H9 (cell line): ENCODE data around the gene NBEAL2. TPM values are rescaled to one million over a fixed set of nuclear protein-coding genes. Genes with fewer than 3 reads are reported as not detected.

Experiments
- DNase-seq: peaks from one replicate; pipeline ENCODE4 v3.0.0-alpha.2; 2017
- H2AFZ ChIP-seq: one replicate; pipeline ENCODE4 v1.6.1; 2013; ENCODE audit warnings: mild to moderate bottlenecking, low read length, control low read depth, moderate library complexity
- H2AK5ac ChIP-seq: 2 replicates; pipeline ENCODE4 v1.6.1; 2013; ENCODE audit warnings: low read length, control low read depth, mixed read lengths; ENCODE audit not compliant: insufficient read length
- H2BK120ac ChIP-seq: one replicate; pipeline ENCODE4 v1.6.1; 2013; ENCODE audit warnings: low read depth, mild to moderate bottlenecking, low read length, control low read depth, inconsistent platforms; ENCODE audit not compliant: poor library complexity, severe bottlenecking
- H2BK12ac ChIP-seq: 2 replicates; pipeline ENCODE4 v1.6.1; 2013; ENCODE audit warnings: low read length, control low read depth, mixed read lengths, low read depth; ENCODE audit not compliant: insufficient read length
- H2BK15ac ChIP-seq: 2 replicates; pipeline ENCODE4 v1.6.1; 2013; ENCODE audit warnings: low read depth, low read length, control low read depth
- H2BK20ac ChIP-seq: one replicate; pipeline ENCODE4 v1.6.1; 2013; ENCODE audit warnings: low read depth, mild to moderate bottlenecking, low read length, control low read depth, inconsistent platforms; ENCODE audit not compliant: poor library complexity, severe bottlenecking
- H2BK5ac ChIP-seq: 2 replicates; pipeline ENCODE4 v1.6.1; 2013; ENCODE audit warnings: low read length, control low read depth, mixed read lengths; ENCODE audit not compliant: insufficient read length
- H3K14ac ChIP-seq: 2 replicates; pipeline ENCODE4 v1.6.1; 2013; ENCODE audit warnings: low read length, control low read depth; ENCODE audit not compliant: insufficient read depth
- H3K18ac ChIP-seq: 2 replicates; pipeline ENCODE4 v1.6.1; 2013; ENCODE audit warnings: low read depth, mild to moderate bottlenecking, mixed read lengths, low read length, control low read depth; ENCODE audit not compliant: insufficient read length
- H3K23ac ChIP-seq: 2 replicates; pipeline ENCODE4 v1.6.1; 2013; ENCODE audit warnings: low read length, control low read depth, mixed read lengths, low read depth; ENCODE audit not compliant: insufficient read length
- H3K23me2 ChIP-seq: 2 replicates; pipeline ENCODE4 v1.6.1; 2013; ENCODE audit warnings: low read depth, mild to moderate bottlenecking, mixed read lengths, low read length, control low read depth; ENCODE audit not compliant: insufficient read length, poor library complexity, severe bottlenecking
- H3K27ac ChIP-seq: 2 replicates; pipeline ENCODE4 v1.5.1; 2013; ENCODE audit warnings: low read length, control low read depth, mixed read lengths, low read depth; ENCODE audit not compliant: insufficient read length
- H3K27me3 ChIP-seq: 2 replicates; pipeline ENCODE4 v1.6.1; 2013; ENCODE audit warnings: low read length, control low read depth, inconsistent platforms; ENCODE audit not compliant: insufficient read depth
- H3K4ac ChIP-seq: 2 replicates; pipeline ENCODE4 v1.6.1; 2013; ENCODE audit warnings: low read depth, mild to moderate bottlenecking, control low read depth, inconsistent platforms, low read length, moderate library complexity
- H3K4me1 ChIP-seq: 2 replicates; pipeline ENCODE4 v1.6.1; 2013; ENCODE audit warnings: low read length, control low read depth, inconsistent platforms; ENCODE audit not compliant: insufficient read depth
- H3K4me2 ChIP-seq: 2 replicates; pipeline ENCODE4 v1.6.1; 2013; ENCODE audit warnings: low read length, control low read depth, mixed read lengths; ENCODE audit not compliant: insufficient read length, insufficient read depth
- H3K56ac ChIP-seq: 2 replicates; pipeline ENCODE4 v1.6.1; 2013; ENCODE audit warnings: low read depth, mild to moderate bottlenecking, mixed read lengths, low read length, control low read depth; ENCODE audit not compliant: insufficient read length
- H3K79me1 ChIP-seq: 2 replicates; pipeline ENCODE4 v1.6.1; 2013; ENCODE audit warnings: low read depth, mild to moderate bottlenecking, moderate library complexity, low read length, control low read depth, inconsistent platforms; ENCODE audit not compliant: insufficient read depth, poor library complexity, severe bottlenecking
- H3K79me2 ChIP-seq: 2 replicates; pipeline ENCODE4 v1.6.1; 2013; ENCODE audit warnings: low read length, control low read depth, inconsistent platforms; ENCODE audit not compliant: insufficient read depth
- H3K9ac ChIP-seq: 2 replicates; pipeline ENCODE4 v1.6.1; 2013; ENCODE audit warnings: low read length, control low read depth, mixed read lengths; ENCODE audit not compliant: insufficient read length; ENCODE audit errors: extremely low read depth
- H3K9me3 ChIP-seq: one replicate; pipeline ENCODE4 v1.6.1; 2013; ENCODE audit warnings: low read depth, low read length, inconsistent platforms; ENCODE audit not compliant: control insufficient read depth
- H3T11ph ChIP-seq: one replicate; pipeline ENCODE4 v1.6.1; 2013; ENCODE audit warnings: mild to moderate bottlenecking, low read length, control low read depth, inconsistent platforms
- H4K20me1 ChIP-seq: one replicate; pipeline ENCODE4 v1.6.1; 2013; ENCODE audit not compliant: control insufficient read depth, insufficient read length, insufficient read depth
- H4K5ac ChIP-seq: 2 replicates; pipeline ENCODE4 v1.6.1; 2013; ENCODE audit warnings: low read depth, mild to moderate bottlenecking, mixed read lengths, low read length, control low read depth; ENCODE audit not compliant: insufficient read length
- H4K8ac ChIP-seq: replicated peaks from 2 replicates; pipeline ENCODE4 v1.6.1; 2013; ENCODE audit warnings: low read length, control low read depth, mixed read lengths, low read depth; ENCODE audit not compliant: insufficient read length
- H4K91ac ChIP-seq: 2 replicates; pipeline ENCODE4 v1.6.1; 2013; ENCODE audit warnings: low read depth, mild to moderate bottlenecking, moderate library complexity, mixed read lengths, low read length, control low read depth; ENCODE audit not compliant: insufficient read length
- H3K27ac Mint-ChIP-seq, 3 experiments: 2 replicates in 2 of 3; 3 replicates in 1 of 3; pipeline ENCODE4 v1.8.0; 2020 to 2021; ENCODE audit warnings: mixed read lengths in 3 of 3, mild to moderate bottlenecking in 1 of 3, moderate library complexity in 1 of 3
- H3K27me3 Mint-ChIP-seq: 2 replicates; pipeline ENCODE4 v1.8.0; 2021; ENCODE audit warnings: low read depth, mild to moderate bottlenecking, moderate library complexity, mixed read lengths
- H3K36me3 Mint-ChIP-seq, 3 experiments: 2 replicates in 2 of 3; 3 replicates in 1 of 3; pipeline ENCODE4 v1.8.0; 2020 to 2021; ENCODE audit warnings: low read depth in 3 of 3, mixed read lengths in 3 of 3; ENCODE audit not compliant: insufficient read depth in 1 of 3
- H3K4me1 Mint-ChIP-seq, 2 experiments: 2 replicates each; pipeline ENCODE4 v1.8.0; 2020; ENCODE audit warnings: mixed read lengths in 2 of 2
- H3K4me3 Mint-ChIP-seq, 2 experiments: 2 replicates in 1 of 2; 3 replicates in 1 of 2; pipeline ENCODE4 v1.8.0; 2020 to 2021; ENCODE audit warnings: mild to moderate bottlenecking in 2 of 2, mixed read lengths in 2 of 2, moderate library complexity in 1 of 2
- H3K9me3 Mint-ChIP-seq, 2 experiments: 2 replicates in 1 of 2; 3 replicates in 1 of 2; pipeline ENCODE4 v1.8.0; 2020; ENCODE audit warnings: mild to moderate bottlenecking in 2 of 2, mixed read lengths in 2 of 2, moderate library complexity in 1 of 2
- CTCF ChIP-seq: fragments of 200-600 bp; sonication (generic); conservative IDR thresholded peaks from 3 replicates; pipeline ENCODE4 v1.8.0; 2021; ENCODE audit warnings: antibody characterized with exemption, mild to moderate bottlenecking
- WGBS: extraction: QIAGEN DNeasy Blood & Tissue Kit; methylation state at CpG from one replicate; pipeline ENCODE4 v1.1.7; 2013; ENCODE audit warnings: missing lambda C conversion rate, low lambda C conversion rate, mixed read lengths; ENCODE audit not compliant: insufficient read length; ENCODE audit errors: extremely low coverage; 5-methylcytosine and 5-hydroxymethylcytosine counted together
- total RNA-seq: library from RNA; stranded (reverse); gene quantifications from 2 replicates; pipeline ENCODE4 v1.2.1, GENCODE V29; 2021

NBEAL2 gene
- total RNA-seq, 1 experiment from 2014 or later = 52.1 TPM

- no peak overlapping the region for H3K4me2 ChIP-seq
- no peaks in the 10 kb centered on the region for H3K79me2 ChIP-seq
- H3K79me1 ChIP-seq = no peaks in the 10 kb centered on the region
- no peak overlapping the region for H2BK5ac ChIP-seq
- H2BK12ac ChIP-seq = no peak overlapping the region
- H4K5ac ChIP-seq = no peak overlapping the region
- no peak overlapping the region for H3K9ac ChIP-seq
- no peaks in the 10 kb centered on the region for H3K27me3 ChIP-seq
- H2AFZ ChIP-seq = no peak overlapping the region
- H3T11ph ChIP-seq = no peak overlapping the region
- H4K91ac ChIP-seq = no peak overlapping the region
- no peak overlapping the region for H3K56ac ChIP-seq
- H2BK120ac ChIP-seq = no peak overlapping the region
- no peaks in the 10 kb centered on the region for H3K9me3 ChIP-seq
- Mint-ChIP-seq H3K9me3 (no peaks in the 10 kb centered on the region), H3K36me3 (peaks cover 5 to 23% (median 22%) of the 10 kb centered on the region in 3 experiments; a peak in 6 of 7 replicates), H3K4me3 (no peak overlapping the region), H3K27ac (no peak overlapping the region; a peak in 2 of 7 replicates), H3K27me3 (no peaks in the 10 kb centered on the region), H3K4me1 (peaks cover 26 to 28% of the 10 kb centered on the region in 2 experiments)
- H4K20me1 ChIP-seq = no peaks in the 10 kb centered on the region
- H2AK5ac ChIP-seq = no peak overlapping the region
- no peak overlapping the region for H2BK15ac ChIP-seq
- no peak for TF ChIP-seq CTCF
- WGBS = no CpG with 5 or more reads among the region's 3 CpGs
- no peak overlapping the region for H3K14ac ChIP-seq
- no peak overlapping the region for H3K4ac ChIP-seq
- peaks cover 4% of the 10 kb centered on the region for H3K23me2 ChIP-seq
- no peak overlapping the region for H3K27ac ChIP-seq
- no peak overlapping the region for H4K8ac ChIP-seq
- H2BK20ac ChIP-seq = no peak overlapping the region
- H3K18ac ChIP-seq = no peak overlapping the region
- no peak overlapping the region for H3K23ac ChIP-seq
- peak; percentile 29 for DNase-seq
- H3K4me1 ChIP-seq = no peaks in the 10 kb centered on the region
Observed at GRCh38 chr3:47013231-47013630, 33.8 kb downstream of the NBEAL2 start.
